Aorta (tissue), 5 donors: ENCODE data around the gene KCNK4. TPM values are rescaled to one million over a fixed set of nuclear protein-coding genes. Genes with fewer than 3 reads are reported as not detected.
"Not testable (repeated sequence)": the region's sequence is repeated elsewhere in the genome, so short reads cannot be mapped to it uniquely, and the experiment has no call there.

ENCODE experiments used
- ATAC-seq: fragments of 200-7000 bp; cut with Tn5 transposase; one replicate; pipeline ENCODE4 v1.9.1; 2022; ENCODE audit warnings: moderate library complexity; ENCODE audit not compliant: low FRiP score
- DNase-seq, 2 donors: peaks; one replicate each; pipeline ENCODE4 v3.0.0-alpha.2; 2020
- H3K27ac ChIP-seq, 2 donors: one replicate each; pipeline ENCODE4 v1.5.1; 2013; ENCODE audit warnings: low read length in 2 of 2, mild to moderate bottlenecking in 2 of 2, moderate library complexity in 2 of 2, control low read depth in 1 of 2, inconsistent platforms in 1 of 2, low read depth in 1 of 2
- H3K27me3 ChIP-seq, 2 donors: one replicate each; pipeline ENCODE4 v1.6.1; 2013; ENCODE audit warnings: control low read depth in 1 of 2, low read length in 1 of 2, mild to moderate bottlenecking in 1 of 2, moderate library complexity in 1 of 2; ENCODE audit not compliant: insufficient read depth in 2 of 2, control insufficient read depth in 1 of 2
- H3K36me3 ChIP-seq, 2 donors: one replicate each; pipeline ENCODE4 v1.6.1; 2013; ENCODE audit warnings: control low read depth in 1 of 2, low read length in 1 of 2, mild to moderate bottlenecking in 1 of 2; ENCODE audit not compliant: insufficient read depth in 2 of 2, control insufficient read depth in 1 of 2
- H3K4me1 ChIP-seq, 2 donors: one replicate each; pipeline ENCODE4 v1.6.1; 2013; ENCODE audit warnings: low read length in 2 of 2, control low read depth in 1 of 2, mild to moderate bottlenecking in 1 of 2, moderate library complexity in 1 of 2; ENCODE audit not compliant: insufficient read depth in 2 of 2, control insufficient read depth in 1 of 2
- H3K4me3 ChIP-seq, 2 donors: one replicate each; pipeline ENCODE4 v1.5.1; 2013; ENCODE audit warnings: low read length in 2 of 2, control low read depth in 1 of 2, mild to moderate bottlenecking in 1 of 2
- H3K9me3 ChIP-seq: one replicate; pipeline ENCODE4 v1.6.1; 2013; ENCODE audit warnings: mild to moderate bottlenecking, low read length; ENCODE audit not compliant: control insufficient read depth
- WGBS, 2 donors: extraction: QIAGEN DNeasy Blood & Tissue Kit; methylation state at CpG; one replicate each; pipeline ENCODE4 v1.1.7; 2013; 5-methylcytosine and 5-hydroxymethylcytosine counted together
- intact Hi-C, 2 donors: fragments of 100-400 bp; cut with DNase I; formaldehyde crosslinking; loops; one replicate each; pipeline versions ENCODE4 v1.14.2 to v1.15.0; 2022
- long read RNA-seq, 2 donors: library from polyadenylated mRNA; unstranded; transcript quantifications; one replicate each; pipeline ENCODE4 v2.0.0, GENCODE V29; 2020 to 2021
- polyA plus RNA-seq, 2 donors: library from polyadenylated mRNA; stranded (reverse); fragments of 200-250 nt; gene quantifications; one replicate each; pipeline ENCODE4 v1.2.3, GENCODE V29; 2013
- total RNA-seq, 2 donors: library from RNA; stranded (reverse); fragmentation: NEBNext Ultra II Directional; extraction: Animal tissue kit (Norgen Biotek cat#: 25700); gene quantifications; one replicate each; pipeline ENCODE4 v1.2.1, GENCODE V29; 2021
- donor health status: healthy with polysubstance abuse.
- donor health status: Bipolar disorder and iron deficiency.
- donor health status: DM: no; HTN: no; CAD: no.
- donor health status: DM: no; HTN: no; CAD: no.
- donor health status: DM: yes; HTN: yes; CAD: no.

KCNK4 gene
- not detected for total RNA-seq
- polyA plus RNA-seq = not detected
- long read RNA-seq, donor 1 = 0 reads
- long read RNA-seq, donor 2 = 0 reads

DNA sequence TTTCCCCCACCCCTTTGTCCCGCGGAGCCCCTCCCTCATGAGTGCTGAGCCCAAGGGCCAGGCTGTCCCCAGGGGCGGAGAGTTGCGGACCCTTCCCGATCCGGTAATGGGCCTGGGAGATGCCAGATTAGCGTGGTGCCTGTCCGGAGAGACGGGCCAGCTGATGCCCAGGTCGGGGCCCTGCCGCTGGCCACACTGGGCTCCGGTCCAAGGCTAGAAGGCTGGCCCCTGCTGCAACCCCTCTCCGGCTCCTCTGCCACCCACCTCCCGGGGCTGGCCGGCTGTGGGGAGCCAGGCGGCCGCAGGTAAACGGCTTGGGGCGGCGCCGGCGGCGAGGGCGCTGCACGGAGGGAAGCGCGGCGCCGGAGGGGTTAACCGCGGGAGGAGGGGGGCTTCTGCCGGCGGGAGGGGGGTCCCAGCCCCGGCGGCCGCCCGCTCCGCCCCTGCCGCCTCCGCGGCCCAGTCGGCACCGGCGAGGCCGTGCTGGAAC is at the start of gene KCNK4:
Gene KCNK4 (plus strand): TSS at position 41 of the 490 bp plus-strand sequence. CDS start 1,717 bp downstream, outside the sequence.
- intact Hi-C loops = no loop called here
- DNase-seq = no peak
- H3K9me3 ChIP-seq = no peaks in the 10 kb centered on the region
- H3K27ac ChIP-seq = no peak within 1 kb of the TSS
- H3K27me3 ChIP-seq = no peaks in the 10 kb centered on the region
- H3K4me3 ChIP-seq = no peak within 1 kb of the TSS
- no peaks in the 10 kb centered on the region for H3K36me3 ChIP-seq
- no peak for ATAC-seq
- no peaks in the 10 kb centered on the region for H3K4me1 ChIP-seq
- 2 to 6% methylated on average over 27 to 45 of the region's 45 CpGs for WGBS, 2 donors

DNA sequence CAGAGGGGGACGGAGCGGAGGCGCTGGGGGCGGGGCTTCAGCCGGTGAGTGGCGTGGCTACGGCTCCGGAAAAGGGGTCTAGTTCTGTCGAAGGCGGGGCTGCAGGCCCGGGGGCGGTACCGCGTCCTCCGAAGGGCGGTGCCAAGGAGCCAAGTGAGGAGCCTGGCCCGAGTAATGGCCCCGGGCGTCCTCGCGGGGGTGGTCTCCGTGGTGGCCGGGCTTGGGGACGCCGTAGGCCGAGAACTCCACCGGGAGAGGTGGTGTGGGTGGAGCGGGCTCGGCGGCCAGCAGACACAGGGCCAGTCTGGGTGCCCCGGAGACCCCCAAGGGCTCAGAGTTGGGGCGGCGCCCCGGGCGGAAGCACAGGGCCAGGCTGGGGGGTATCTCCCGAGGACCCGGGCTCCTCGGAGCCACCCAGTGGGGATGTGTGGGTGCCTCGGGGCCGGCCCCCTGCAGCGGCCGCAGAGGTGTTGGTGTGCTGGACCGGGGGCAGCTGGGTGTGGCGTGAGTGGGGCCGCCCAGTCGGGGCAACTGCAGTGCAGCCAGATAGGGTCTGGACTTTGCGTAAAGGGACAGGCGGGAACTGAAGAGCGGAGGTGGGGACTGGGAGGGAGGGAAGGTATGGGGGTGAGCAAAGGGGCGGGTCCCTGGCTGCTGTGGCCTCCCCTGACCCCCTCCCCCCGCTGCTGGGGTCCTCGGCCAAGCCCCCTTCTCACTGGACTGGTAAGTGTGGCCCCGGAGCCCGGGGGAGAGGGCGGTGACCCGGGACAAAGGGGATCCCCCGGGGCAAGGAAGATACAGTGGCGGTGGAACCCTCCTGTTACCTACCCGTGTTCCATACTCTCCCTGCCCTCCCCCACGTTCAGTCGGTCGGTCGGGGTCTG is 49.4 kb upstream of the KCNK4 start:
- Histone ChIP-seq H3K9me3 (no peaks in the 10 kb centered on the region), H3K4me3 (peak overlapping the region; percentile 74 to 84), H3K27me3 (no peaks in the 10 kb centered on the region), H3K27ac (peak overlapping the region in 1 of 2 donors; percentile 30), H3K4me1 (no peaks in the 10 kb centered on the region), H3K36me3 (peaks cover 0 to 2% of the 10 kb centered on the region in 2 donors)
- intact Hi-C loops = loop anchor here in 1 of 2 donors (1.0 kb wide), 1 partner anchor 29 kb away; no protein-coding TSS in a partner anchor
- peak; percentile 3 for ATAC-seq
- DNase-seq = peak in 1 of 2 donors; percentile 78
- 1% methylated on average over 48 to 63 of the region's 63 CpGs for WGBS, 2 donors

GRCh38 chr11:64243236-64243854 is 47.8 kb upstream of the KCNK4 start:
- no peaks in the 10 kb centered on the region for H3K4me1 ChIP-seq
- H3K9me3 ChIP-seq = no peaks in the 10 kb centered on the region
- no peaks in the 10 kb centered on the region for H3K36me3 ChIP-seq
- DNase-seq = no peak
- 79 to 81% methylated on average over 8 of the region's 8 CpGs for WGBS, 2 donors
- H3K27me3 ChIP-seq = no peaks in the 10 kb centered on the region
- ATAC-seq = no peak
- H3K27ac ChIP-seq = no peak overlapping the region
- intact Hi-C loops = no loop called here
- H3K4me3 ChIP-seq = no peak overlapping the region

GRCh38 chr11:64244107-64244506 is 47.0 kb upstream of the KCNK4 start:
- H3K36me3 ChIP-seq = no peaks in the 10 kb centered on the region
- no peaks in the 10 kb centered on the region for H3K27me3 ChIP-seq
- H3K27ac ChIP-seq = no peak overlapping the region
- no peaks in the 10 kb centered on the region for H3K9me3 ChIP-seq
- ATAC-seq = no peak
- intact Hi-C loops = no loop called here
- no peak for DNase-seq
- no peak overlapping the region for H3K4me3 ChIP-seq
- H3K4me1 ChIP-seq = no peaks in the 10 kb centered on the region
- WGBS, 2 donors = 31 to 53% methylated on average over 5 of the region's 5 CpGs

DNA sequence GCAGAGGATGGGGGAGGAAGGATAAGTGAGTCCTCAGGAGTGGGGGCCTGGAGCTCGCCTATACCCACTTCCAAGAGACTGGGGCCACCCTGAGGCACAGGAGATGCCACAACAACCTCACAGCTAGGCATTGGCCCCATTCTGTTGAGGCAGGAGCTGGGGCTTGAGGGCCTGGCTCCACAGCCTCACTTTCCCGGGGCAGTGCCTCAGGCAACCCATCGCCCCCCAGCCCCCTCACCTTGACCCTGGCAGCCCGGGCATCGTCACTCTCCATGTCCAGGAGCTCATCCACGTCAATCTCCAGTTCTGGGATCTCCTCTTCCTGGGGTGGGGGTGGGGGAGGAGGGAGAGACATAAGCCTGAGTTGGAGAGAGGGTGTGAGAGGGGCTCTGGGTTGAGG is 46.1 kb upstream of the KCNK4 start:
- WGBS, 2 donors = 13 to 25% methylated on average over 6 of the region's 6 CpGs
- Histone ChIP-seq H3K27me3 (no peaks in the 10 kb centered on the region), H3K36me3 (no peaks in the 10 kb centered on the region), H3K4me3 (peak overlapping the region in 1 of 2 donors; percentile 68), H3K4me1 (no peaks in the 10 kb centered on the region), H3K9me3 (no peaks in the 10 kb centered on the region), H3K27ac (peak overlapping the region in 1 of 2 donors; percentile 13)
- DNase-seq (no peak), ATAC-seq (no peak)
- intact Hi-C loops = no loop called here

DNA sequence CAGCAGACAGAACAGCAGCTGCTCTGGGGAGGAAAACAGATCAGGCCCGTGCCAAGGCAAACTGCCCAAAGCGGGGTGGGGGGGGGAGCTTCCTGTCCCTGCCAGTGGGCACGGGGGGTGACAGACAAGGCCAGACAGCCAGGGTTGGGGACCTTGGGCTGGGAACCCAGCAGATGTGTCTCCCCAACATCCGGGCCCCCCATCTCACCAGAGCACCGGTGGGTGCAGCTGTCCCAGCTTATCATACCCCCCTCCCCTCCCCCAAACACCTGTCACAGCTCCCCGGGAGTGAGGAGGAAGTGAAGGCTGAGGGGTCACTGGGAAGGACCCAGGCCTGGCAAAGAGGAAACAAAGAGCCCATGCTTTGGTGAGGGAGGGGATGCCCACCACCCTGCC is 45.7 kb upstream of the KCNK4 start:
- DNase-seq = peak in 1 of 2 donors; percentile 89
- intact Hi-C loops = no loop called here

DNA sequence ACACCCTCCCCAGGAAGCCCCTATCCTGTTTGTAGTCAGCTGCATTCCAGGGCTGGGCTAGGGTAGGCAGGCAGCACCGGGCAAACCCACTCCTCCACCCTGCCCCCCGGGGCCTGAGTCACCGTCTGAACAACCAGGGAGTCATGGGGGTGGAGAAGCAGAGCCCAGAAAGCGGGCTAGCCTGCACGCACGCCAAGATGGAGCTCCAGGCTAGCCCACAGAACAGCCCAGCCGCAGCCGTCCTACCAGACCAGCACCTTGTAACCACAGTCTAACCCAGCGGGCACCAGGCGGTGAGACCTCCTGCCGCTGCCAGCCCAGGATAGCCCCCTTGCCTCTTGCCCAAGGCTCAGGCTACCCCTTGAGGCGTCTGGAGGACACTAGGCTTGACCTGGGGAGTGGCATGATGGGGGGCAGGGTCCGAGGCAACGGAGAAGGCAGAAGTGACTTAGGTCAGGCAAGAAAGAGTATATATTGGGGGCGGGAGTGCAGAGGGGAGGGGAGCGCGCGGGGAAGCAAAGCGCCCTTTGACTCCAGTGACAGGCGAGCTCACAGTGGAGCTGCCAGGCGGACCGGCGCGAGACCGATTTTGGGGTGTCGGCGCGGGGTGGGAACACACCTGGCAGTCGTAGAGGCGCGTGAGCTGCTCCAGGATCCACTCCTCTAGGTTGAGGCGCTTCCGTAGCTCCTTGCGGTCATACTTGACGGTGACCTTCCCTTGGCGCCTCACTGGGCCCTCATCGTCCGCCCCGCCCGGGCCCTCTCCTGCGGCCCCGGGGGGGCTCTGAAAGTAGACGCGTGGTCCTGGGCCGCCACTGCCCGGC is 45.1 kb upstream of the KCNK4 start:
- intact Hi-C loops = no loop called here
- ATAC-seq (no peak), DNase-seq (peak; percentile 93 to 96)
- H3K27ac ChIP-seq = peak overlapping the region in 1 of 2 donors; percentile 12
- 1% methylated on average over 40 to 46 of the region's 46 CpGs for WGBS, 2 donors
- peak overlapping the region; percentile 1 to 68 for H3K4me3 ChIP-seq
- no peaks in the 10 kb centered on the region for H3K36me3 ChIP-seq
- no peaks in the 10 kb centered on the region for H3K9me3 ChIP-seq
- no peaks in the 10 kb centered on the region for H3K27me3 ChIP-seq
- H3K4me1 ChIP-seq = no peaks in the 10 kb centered on the region

More for the DNA sequence above, 45.7 kb upstream of the KCNK4 start:
- Histone ChIP-seq H3K9me3 (no peaks in the 10 kb centered on the region), H3K4me3 (peak overlapping the region in 1 of 2 donors; percentile 68), H3K27ac (peak overlapping the region in 1 of 2 donors; percentile 13), H3K36me3 (no peaks in the 10 kb centered on the region), H3K27me3 (no peaks in the 10 kb centered on the region), H3K4me1 (no peaks in the 10 kb centered on the region)
- no peak for ATAC-seq
- 0 to 3% methylated on average over 5 to 6 of the region's 6 CpGs for WGBS, 2 donors

DNA sequence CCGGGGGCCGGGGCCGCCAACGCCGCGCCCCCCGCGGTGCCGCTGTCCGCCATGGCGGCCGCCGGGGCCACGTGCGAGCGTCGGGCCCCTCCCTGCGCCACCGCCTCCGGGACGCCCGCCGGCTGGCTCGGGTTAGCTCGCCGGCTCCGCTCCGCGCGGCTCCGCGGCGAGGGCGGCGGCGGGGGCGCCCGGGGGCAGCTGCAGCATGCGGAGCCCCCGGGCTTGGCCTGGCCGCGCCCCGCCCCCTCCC is 44.6 kb upstream of the KCNK4 start:
- intact Hi-C loops, ATAC-seq, H3K36me3 ChIP-seq, DNase-seq, H3K9me3 ChIP-seq, H3K4me1 ChIP-seq, H3K27ac ChIP-seq, H3K27me3 ChIP-seq: not testable (repeated sequence)
- 0 to 3% methylated on average over 8 to 43 of the region's 43 CpGs for WGBS, 2 donors
- peak overlapping the region in 1 of 2 donors; percentile 68 for H3K4me3 ChIP-seq
